KOPT-K1 (cell line): ENCODE data around the gene AVPI1.
"Not testable (repeated sequence)": the region's sequence is repeated elsewhere in the genome, so short reads cannot be mapped to it uniquely, and the experiment has no call there.

ENCODE experiments used
- H3K27ac ChIP-seq: fragments of 200-600 bp; sonication (generic); 2 replicates; pipeline ENCODE4 v1.5.1; 2016; ENCODE audit warnings: antibody characterized with exemption, mild to moderate bottlenecking, low read depth, low read length; ENCODE audit not compliant: poor library complexity, severe bottlenecking
- H3K36me3 ChIP-seq: fragments of 200-600 bp; sonication (generic); 2 replicates; pipeline ENCODE4 v1.5.1; 2017; ENCODE audit warnings: antibody characterized with exemption, mild to moderate bottlenecking, low read length, moderate library complexity; ENCODE audit not compliant: insufficient read depth
- H3K9me3 ChIP-seq: fragments of 200-600 bp; sonication (generic); 2 replicates; pipeline ENCODE4 v1.5.1; 2017; ENCODE audit warnings: antibody characterized with exemption, low read length, mild to moderate bottlenecking; ENCODE audit not compliant: insufficient read depth, poor library complexity, severe bottlenecking

Gene AVPI1

GRCh38 chr10:97675222-97675621 is 11.8 kb downstream of the AVPI1 start:
- Histone ChIP-seq H3K36me3 (peaks cover 34% of the 10 kb centered on the region), H3K9me3 (no peaks in the 10 kb centered on the region), H3K27ac (no peak overlapping the region)

- no peak overlapping the region for H3K27ac ChIP-seq
- H3K36me3 ChIP-seq = peaks cover 38% of the 10 kb centered on the region
These were observed 13.1 kb downstream of the AVPI1 start for GRCh38 chr10:97673736-97674525.

GRCh38 chr10:97669571-97669970 is 17.5 kb downstream of the AVPI1 start:
- no peak overlapping the region for H3K27ac ChIP-seq
- H3K9me3 ChIP-seq = no peaks in the 10 kb centered on the region
- H3K36me3 ChIP-seq = peaks cover 45% of the 10 kb centered on the region

More at GRCh38 chr10:97673736-97674525, 13.1 kb downstream of the AVPI1 start:
- no peaks in the 10 kb centered on the region for H3K9me3 ChIP-seq

- Histone ChIP-seq H3K27ac (no peak overlapping the region), H3K36me3 (peaks cover 52% of the 10 kb centered on the region), H3K9me3 (no peaks in the 10 kb centered on the region)
These were observed 19.6 kb downstream of the AVPI1 start for GRCh38 chr10:97667463-97667862.

DNA sequence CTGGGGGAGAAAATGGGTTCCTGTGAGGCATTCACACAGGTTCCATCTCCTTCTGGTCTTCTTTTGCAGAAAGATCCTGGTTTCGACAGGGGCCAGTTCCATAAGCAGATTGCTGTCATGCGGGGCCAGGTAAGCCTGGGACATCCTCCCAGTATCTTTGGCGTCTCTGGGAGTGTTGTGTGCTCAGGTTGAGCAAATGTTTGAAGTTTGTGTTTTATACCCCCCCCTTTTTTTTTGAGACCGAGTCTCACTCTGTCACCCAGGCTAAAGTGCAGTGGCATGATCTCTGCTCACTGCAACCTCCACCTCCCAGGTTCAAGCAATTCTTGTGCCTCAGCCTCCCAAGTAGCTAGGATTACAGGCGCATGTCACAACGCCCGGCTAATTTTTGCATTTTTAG is 20.0 kb downstream of the AVPI1 start:
- Histone ChIP-seq H3K36me3 (peaks cover 57% of the 10 kb centered on the region), H3K9me3 (no peaks in the 10 kb centered on the region), H3K27ac (no peak overlapping the region)

DNA sequence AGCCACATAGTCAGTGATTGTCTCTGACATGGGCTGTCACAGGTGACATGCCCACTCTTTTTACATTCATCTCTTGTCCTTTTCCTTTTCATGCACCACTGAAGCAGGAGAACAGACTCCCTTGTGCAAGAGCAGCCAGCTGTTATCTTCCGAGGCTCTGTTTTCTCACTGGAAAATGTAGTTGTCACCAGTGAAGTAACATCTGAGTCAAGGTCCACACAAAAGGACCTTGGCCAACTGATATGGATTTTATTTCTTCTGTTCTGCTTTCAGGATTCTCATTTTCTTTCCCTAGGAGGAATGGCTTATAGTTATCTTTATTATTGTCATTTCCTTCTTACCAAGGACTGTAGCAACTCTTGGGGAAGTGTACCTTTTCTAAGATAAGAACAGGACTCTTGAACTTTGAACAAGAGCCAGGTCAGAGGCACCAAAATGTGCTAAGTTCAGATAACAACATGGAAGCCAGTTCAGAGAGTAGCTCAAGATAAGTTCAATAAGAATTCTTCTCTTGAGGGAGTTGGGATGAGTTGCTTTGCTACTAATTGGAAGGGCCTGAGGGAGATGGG is 22.7 kb downstream of the AVPI1 start:
- peaks cover 57% of the 10 kb centered on the region for H3K36me3 ChIP-seq
- no peak overlapping the region for H3K27ac ChIP-seq
- H3K9me3 ChIP-seq = no peaks in the 10 kb centered on the region

GRCh38 chr10:97659589-97659988 is 27.5 kb downstream of the AVPI1 start:
- H3K36me3 ChIP-seq = peaks cover 72% of the 10 kb centered on the region
- no peaks in the 10 kb centered on the region for H3K9me3 ChIP-seq
- H3K27ac ChIP-seq = no peak overlapping the region

- no peak overlapping the region for H3K27ac ChIP-seq
- no peaks in the 10 kb centered on the region for H3K9me3 ChIP-seq
- peaks cover 62% of the 10 kb centered on the region for H3K36me3 ChIP-seq
These were observed 30.3 kb downstream of the AVPI1 start for GRCh38 chr10:97656777-97657176.

DNA sequence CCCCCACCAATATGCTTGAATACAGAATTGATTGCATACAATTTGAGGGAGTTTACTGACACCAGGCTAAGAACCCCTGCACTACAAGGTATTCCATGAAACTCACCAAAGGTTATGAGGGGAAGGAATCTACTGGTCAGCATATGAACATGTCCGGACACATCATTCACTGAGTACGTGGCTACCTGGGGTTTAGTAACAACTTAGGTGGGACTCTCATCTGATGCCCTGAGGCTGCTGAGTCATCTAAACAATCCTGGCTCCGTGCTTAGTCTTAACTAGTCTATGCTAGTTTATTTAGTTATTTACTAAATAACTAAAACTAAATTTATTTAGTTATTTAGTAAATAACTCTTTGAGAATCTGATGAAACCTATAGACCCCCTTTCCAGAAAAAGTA is 35.3 kb downstream of the AVPI1 start:
- H3K36me3 ChIP-seq = peaks cover 50% of the 10 kb centered on the region
- H3K27ac ChIP-seq = no peak overlapping the region
- no peaks in the 10 kb centered on the region for H3K9me3 ChIP-seq

GRCh38 chr10:97650726-97651125 is 36.3 kb downstream of the AVPI1 start:
- Histone ChIP-seq H3K27ac (no peak overlapping the region), H3K9me3 (no peaks in the 10 kb centered on the region), H3K36me3 (peaks cover 45% of the 10 kb centered on the region)

DNA sequence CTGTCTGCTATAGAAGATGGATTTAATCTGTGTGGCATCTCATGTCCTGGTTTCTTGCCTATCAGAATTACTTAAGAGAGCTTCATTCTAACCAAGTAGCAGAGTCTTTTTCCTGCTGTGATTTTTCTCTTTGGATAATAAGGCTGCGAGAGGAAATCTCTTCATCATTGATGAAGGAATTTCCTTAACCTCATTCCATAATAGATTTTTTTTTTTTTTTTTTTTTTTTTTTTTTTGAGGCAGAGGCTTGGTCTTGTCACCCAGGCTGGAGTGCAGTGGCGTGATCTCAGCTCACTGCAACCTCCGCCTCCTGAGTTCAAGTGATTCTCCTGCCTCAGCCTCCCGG is 37.7 kb downstream of the AVPI1 start:
- H3K9me3 ChIP-seq, H3K27ac ChIP-seq: not testable (repeated sequence)
- peaks cover 49% of the 10 kb centered on the region for H3K36me3 ChIP-seq

DNA sequence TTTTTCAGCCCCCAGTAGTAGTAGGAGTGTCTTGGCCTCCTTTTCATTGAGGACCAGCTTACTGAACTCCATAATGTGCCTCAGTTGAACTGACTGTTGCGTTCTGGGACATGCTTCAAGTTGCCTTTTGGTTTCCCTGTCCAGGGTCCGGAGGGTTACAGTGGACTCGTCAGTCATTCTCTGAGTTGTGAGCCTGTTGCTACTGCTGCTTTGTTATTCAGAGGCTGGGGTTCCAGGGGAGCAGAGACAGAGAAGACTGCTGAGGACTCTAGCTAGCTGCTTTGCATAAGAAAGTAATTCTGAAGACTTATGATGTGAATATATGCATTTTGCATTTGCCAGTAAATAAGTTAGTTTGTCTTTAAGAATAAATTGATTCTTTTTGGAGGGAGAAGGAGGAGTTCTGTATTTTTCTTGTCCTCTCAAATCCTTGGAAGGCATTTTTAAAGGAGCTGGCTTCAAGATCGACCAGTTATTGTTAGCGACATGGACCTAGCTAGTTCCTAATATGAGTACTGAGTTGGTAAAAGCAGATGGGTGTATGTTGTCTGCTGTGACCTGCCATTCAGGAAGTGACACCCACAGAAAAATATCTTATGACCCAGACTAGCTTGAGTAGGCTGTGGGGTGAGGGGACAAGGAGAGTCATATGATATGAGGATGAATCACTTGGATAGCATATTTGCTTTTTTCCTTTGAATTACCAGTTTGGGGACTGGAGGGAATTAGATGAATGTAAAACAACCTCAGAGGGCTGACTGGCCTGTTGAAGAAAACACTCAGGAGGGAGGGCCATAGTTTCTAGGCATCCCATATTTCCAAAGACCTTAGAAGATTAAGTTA is 38.3 kb downstream of the AVPI1 start:
- H3K9me3 ChIP-seq = no peaks in the 10 kb centered on the region
- no peak overlapping the region for H3K27ac ChIP-seq
- H3K36me3 ChIP-seq = peaks cover 44% of the 10 kb centered on the region

DNA sequence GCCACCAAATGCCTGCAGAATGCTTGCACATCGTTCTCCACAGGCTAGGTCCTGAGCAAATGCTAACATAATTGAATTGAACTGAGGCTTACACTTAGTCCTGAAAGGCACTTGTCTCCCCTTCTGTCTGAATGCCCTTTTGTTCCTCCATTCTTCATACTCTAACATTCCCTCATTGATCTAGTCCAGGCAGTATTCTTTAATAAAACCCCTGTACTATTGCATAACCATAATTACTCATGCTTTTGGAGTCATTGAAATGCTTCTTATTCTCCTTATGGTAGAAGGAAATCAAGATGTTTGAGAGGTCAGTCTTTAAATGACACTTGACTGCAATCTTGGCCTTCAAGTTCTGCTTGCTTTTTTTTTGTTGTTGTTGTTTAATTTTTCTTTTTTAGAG is 39.5 kb downstream of the AVPI1 start:
- H3K36me3 ChIP-seq = peaks cover 34% of the 10 kb centered on the region
- H3K27ac ChIP-seq = no peak overlapping the region
- H3K9me3 ChIP-seq = no peaks in the 10 kb centered on the region

GRCh38 chr10:97644936-97645335 is 42.1 kb downstream of the AVPI1 start:
- Histone ChIP-seq H3K27ac (no peak overlapping the region), H3K36me3 (peaks cover 20% of the 10 kb centered on the region; the same call in 1 of the 2 replicates), H3K9me3 (no peaks in the 10 kb centered on the region)

DNA sequence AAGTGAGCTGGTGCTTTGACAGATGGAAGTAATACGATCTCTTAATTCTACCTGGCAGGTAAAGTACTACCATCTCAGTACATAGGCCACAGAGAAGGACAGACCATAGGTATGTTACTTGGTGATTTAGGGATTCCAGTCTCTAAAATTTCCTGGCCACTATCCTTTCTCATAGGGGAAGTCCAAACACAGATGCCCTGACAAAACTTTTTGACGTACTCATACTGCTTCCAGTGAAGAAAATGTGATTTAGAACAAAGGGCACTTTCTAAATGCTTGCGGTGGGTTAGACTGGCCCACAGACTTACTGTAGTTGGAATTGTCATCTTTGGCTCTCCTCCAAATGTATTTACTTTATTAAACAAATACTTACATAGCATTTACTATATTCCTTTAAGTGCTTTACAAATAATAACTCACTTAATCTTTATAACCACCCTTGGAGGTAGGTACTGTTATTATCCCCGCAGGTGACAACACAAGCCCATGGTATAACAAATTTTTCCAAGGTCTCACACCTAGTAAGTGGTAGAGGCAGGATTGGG is 43.5 kb downstream of the AVPI1 start:
- H3K27ac ChIP-seq = no peak overlapping the region
- no peaks in the 10 kb centered on the region for H3K9me3 ChIP-seq
- H3K36me3 ChIP-seq = peaks cover 19% of the 10 kb centered on the region; the same call in 1 of the 2 replicates
